ENCODE measurements around the gene OR4M1.
"Not testable (repeated sequence)": the region's sequence is repeated elsewhere in the genome, so short reads cannot be mapped to it uniquely, and the experiment has no call there.

OR4M1 gene, protein sequence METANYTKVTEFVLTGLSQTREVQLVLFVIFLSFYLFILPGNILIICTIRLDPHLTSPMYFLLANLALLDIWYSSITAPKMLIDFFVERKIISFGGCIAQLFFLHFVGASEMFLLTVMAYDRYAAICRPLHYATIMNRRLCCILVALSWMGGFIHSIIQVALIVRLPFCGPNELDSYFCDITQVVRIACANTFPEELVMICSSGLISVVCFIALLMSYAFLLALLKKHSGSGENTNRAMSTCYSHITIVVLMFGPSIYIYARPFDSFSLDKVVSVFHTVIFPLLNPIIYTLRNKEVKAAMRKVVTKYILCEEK

DNA sequence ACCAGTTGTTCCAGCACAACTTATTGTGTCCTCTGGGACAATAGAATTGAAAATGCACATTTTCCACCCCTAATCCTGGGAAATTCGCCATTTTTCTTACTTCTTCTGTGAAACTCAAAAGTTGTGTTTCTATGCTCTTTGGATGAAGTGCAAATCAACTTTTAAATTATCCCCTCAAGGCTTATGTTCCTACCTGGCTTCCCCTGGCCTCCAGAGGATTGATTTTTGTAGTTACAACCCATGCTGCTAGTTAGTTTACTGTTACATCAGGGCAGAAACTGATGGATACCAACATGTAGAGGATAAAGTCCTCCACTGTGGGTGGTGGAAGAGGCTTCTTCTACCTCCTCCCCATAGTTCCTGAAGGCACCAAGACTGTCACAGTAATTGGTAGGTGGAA is at the start of gene OR4M1:
Gene OR4M1 (plus strand): TSS at position 301 of the 400 bp plus-strand sequence. CDS start 6,819 bp downstream, outside the sequence.
- not testable (repeated sequence) for DNase-seq

DNA sequence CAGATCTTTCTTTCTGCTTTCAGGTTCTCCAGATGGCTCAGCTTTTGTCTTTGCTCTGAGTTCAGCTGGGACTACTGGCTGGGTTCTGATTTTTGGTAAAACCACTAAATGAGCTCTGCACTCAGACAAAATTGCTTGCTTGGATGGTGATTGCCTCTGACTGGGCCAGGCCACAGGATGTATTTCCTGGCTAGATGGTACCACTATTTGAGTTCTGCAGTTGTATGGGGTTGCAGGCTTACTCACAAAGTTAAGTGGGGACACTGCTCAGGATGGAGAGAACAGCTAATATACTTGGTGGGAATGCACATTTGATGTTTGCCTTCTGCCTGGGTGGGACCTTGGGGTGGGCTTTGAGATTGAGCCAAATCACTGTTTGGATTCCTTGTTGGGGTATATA is 43.9 kb upstream of the OR4M1 start:
- DNase-seq = no peak

DNA sequence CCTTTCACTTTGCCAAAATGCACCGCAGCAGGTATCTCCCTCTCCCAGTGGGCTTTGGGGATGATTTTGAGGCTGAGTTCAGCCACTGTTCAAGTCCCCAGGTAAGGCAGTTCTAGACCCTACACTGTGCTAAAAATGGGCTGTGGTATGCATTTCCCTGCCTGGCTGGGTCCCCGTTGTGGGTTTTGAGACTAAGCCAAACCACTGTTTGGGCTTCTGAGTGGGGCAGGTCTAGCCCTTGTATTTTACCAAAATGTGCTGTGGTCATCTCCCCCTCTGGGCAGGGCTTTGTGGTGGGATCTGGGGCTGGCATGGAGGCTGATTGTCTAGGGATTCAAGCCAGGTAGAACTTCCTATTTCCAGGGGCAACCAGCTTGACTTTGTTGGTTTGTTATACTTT is 43.5 kb upstream of the OR4M1 start:
- no peak for DNase-seq

DNA sequence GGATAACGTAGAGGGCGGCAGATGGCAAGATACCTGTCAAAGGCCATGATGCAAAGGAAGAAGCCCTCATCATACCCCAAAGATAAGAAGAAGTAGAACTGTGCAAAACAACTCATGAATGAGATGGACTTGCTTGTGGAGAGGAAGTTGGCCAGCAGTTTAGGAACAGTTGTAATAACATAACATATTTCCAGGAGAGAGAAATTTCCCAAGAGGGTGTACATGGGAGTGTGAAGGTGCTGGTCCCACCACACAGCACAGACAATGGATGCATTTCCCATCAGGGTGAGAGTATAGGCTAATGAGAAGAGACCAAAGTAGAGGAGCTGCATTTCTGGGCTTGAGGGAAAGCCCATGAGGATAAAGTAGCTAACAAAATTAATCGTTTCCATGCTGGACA is 39.4 kb upstream of the OR4M1 start:
- not testable (repeated sequence) for DNase-seq

DNA sequence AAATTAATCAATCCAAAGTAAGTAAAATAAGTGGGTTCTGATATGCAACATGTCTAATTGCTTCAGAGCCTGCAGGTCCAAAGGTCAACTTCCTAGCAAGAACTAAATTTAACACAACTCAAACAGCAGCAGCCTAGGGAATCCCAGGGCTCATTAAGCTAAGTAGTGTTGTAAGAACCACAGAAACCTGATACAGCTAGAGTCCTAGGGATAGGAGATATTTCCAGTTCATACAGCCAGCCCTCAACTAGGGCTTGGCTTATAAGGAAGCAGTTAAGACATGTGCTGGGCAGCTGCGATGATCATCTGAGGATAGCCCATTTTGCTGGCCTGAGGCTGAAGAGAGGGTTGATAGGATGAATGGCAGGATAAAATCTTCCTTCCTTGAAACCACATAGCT is 30.0 kb upstream of the OR4M1 start, which contains the start of gene OR4Q3:
Gene OR4Q3 (plus strand): TSS at position 316 of the 400 bp plus-strand sequence.
- no peak for DNase-seq

DNA sequence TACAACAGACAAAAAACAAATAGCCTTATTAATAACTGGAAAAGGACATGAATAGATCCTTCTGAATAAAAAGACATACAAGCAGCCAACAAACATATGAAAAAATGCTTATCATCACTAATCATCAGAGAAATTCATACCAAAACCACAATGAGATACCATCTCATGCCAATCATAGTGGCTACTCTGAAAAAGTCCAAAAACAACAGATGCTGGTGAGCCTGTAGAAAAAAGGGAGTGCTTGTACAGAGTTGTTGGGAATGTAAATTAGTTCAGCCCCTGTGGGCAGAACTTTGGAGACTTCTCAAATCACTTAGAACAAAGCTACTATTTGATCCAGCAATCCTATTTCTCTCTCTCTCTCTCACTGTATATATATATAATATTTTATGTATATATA is 21.0 kb upstream of the OR4M1 start:
- not testable (repeated sequence) for DNase-seq

DNA sequence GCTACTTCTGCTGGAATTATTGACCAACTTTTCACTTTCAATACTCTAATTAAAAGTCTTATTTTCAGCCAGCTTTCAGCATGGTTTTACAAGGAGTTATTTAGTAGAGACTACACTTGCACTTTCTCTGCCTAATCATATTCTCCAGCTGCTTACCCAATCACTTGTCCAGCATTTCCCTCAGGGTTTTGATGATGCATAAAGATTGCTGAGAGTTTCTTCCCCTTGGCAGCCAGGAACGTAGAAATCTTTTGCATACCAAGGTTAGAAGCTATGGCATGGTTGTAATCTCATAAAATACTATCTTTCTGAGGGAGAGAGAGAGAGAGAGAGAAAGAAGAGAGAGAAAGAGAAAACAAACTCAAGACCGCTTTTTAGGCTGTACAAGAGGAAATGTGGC is 19.1 kb upstream of the OR4M1 start:
- DNase-seq = no peak

DNA sequence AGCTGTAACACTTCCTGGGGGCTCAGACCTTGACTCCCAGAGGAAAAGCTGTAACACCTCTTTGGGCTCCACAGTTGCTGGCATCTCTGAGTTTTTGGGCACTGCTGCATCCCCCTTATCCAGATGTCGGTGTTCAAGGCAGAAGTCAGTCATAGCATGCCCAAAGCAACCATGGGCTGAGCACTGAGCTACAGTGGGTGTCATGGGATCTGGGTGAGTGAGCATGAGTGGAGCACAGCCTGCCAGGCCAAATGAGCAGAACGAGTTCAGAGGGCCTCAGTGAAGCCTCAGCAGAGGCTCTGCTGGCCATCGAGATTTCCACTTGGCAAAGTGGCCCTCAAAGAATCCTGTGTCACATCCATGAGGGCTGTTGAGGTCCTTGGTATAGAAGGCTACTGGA is 1.8 kb upstream of the OR4M1 start:
- not testable (repeated sequence) for DNase-seq

DNA sequence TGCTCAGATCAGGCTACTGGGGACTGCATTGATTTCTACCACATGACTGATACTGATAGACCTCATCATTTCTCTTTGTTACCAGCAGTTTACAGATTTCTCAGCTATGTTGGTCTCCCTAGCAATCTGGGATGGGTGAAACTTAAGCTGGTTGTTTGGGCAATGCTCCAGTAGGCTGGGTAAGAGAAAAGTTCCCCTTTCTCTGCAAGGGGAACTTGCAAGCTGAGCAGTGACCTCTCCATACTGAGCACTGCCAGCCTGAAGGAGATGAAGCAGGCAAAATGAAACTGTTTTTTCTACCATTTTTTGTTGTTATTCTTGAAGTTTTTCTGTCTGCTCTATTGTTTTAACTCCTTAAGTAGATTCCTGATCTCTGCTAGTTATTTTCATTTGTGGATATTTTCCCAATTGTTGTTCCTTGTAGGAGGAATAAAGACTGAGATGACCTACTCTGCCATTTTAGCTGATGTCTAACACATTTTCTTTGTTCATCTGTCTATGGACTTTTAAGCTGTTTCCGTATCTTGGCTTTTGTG is 1.3 kb upstream of the OR4M1 start:
- DNase-seq = no peak

DNA sequence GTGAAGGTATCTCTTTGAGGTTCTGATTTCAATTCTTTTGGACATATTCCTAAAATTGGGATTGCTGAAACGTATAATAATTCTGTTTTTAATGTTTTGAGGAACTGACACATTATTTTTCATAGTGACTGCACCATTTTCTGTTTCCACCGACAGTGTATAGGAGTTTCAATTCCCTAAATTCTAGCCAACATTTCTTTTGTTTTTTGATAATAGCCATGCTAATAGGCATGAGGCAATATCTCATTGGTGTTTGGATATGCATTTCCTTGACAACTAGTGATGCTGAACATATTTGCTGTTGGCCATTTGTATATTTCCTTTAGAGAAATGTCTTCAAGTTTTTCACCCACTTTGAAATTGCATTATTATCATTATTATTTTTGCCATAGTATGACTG is 850 bp upstream of the OR4M1 start:
- not testable (repeated sequence) for DNase-seq

DNA sequence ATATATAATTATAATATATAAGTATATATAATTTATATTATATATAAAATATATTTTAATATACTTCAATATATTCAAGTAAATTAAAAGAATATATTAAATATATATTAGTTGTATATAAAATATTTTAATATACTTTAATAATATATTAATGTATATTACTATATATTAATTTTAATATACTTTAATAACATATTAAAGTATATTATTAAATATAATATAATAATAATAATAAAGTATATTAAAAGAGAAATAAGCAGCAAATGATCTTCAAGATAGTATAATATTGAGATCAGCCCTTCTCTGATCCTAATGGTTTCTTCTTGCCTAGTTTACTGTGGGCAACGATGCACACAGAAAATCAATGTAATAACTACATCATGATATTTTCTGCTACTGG is 2.3 kb downstream of the OR4M1 start:
- no peak for DNase-seq

DNA sequence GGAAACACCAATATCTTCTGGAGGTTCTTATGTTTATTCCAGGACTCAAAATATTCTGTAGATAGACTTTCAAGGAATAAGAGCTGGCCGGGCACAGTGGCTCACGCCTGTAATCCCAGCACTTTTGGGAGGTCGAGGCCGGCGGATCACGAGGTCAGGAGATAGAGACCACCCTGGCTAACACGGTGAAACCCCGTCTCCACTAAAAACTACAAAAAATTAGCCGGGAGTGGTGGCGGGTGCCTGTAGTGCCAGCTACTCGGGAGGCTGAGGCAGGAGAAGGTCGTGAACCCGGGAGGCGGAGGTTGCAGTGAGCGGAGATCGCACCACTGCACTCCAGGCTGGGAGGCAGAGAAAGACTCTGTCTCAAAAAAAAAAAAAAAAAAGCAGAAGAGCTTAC is 12.5 kb downstream of the OR4M1 start:
- not testable (repeated sequence) for DNase-seq

DNA sequence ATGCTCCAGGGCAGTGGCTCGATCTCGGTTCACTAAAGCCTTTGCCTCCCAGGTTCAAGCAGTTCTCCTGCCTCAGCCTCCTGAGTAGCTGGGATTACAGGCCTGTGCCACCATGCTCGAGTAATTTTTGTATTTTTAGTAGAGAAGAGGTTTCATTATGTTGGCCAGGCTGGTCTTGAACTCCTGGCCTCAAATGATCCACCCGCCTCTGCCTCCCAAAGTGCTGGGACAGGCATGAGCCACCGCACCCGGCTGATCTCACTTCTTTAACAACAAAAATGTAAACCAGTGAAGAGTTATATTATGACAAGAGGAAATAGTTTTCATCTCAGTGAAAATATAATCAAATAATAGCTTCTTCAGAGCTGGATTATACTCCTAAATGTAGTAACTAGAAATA is 14.0 kb downstream of the OR4M1 start:
- not testable (repeated sequence) for DNase-seq

DNA sequence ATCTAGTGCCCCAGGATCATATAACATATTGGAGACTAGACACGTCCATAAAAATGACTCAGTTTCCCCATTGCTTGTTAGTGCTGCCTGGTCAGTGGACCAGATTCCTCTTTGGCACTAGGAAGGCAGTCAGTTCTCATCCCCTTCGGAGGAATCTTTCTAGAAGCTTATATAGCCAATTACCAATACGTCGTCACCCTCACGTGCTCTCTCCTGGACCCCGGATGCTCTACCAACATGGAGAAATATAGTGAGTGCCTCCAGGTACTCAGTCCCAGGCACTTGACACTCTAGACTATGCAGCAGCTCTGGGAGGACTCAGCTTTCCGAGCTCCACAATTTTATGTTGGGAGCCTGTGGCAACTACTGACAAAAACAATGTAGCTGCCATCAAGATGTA is 14.8 kb downstream of the OR4M1 start:
- DNase-seq = not testable (repeated sequence)

DNA sequence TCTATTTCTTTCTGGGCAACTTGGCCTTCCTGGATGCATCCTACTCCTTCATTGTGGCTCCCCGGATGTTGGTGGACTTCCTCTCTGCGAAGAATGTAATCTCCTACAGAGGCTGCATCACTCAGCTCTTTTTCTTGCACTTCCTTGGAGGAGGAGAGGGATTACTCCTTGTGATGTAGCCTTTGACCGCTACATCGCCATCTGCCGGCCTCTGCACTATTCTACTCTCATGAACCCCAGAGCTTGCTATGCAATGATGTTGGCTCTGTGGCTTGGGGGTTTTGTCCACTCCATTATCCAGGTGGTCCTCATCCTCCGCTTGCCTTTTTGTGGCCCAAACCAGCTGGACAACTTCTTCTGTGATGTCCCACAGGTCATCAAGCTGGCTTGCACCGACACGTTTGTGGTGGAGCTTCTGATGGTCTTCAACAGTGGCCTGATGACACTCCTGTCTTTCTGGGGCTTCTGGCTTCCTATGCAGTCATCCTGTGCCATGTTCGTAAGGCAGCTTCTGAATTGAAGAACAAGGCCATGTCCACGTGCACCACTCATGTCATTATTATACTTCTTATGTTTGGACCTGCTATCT is 23.3 kb downstream of the OR4M1 start:
- DNase-seq = not testable (repeated sequence)

DNA sequence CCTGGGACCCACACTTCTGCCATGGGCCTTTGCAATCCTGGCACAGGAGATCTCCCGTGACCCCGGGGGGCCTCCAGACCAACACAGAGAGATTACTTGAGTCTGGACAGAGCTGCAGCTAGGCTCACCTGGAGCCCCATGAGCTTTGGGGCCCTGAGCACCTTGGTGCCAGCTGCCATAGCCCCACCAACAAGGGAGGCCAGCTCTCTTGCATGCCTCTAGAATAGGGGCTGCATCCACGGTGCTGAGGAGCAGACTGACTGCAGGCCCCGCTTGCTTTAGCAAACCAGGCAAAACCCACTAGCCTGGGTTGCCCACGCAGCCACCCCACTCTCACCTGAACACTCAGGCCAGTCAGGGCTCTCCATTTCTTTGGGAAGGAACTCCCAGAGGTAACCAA is 26.6 kb downstream of the OR4M1 start:
- DNase-seq = no peak

DNA sequence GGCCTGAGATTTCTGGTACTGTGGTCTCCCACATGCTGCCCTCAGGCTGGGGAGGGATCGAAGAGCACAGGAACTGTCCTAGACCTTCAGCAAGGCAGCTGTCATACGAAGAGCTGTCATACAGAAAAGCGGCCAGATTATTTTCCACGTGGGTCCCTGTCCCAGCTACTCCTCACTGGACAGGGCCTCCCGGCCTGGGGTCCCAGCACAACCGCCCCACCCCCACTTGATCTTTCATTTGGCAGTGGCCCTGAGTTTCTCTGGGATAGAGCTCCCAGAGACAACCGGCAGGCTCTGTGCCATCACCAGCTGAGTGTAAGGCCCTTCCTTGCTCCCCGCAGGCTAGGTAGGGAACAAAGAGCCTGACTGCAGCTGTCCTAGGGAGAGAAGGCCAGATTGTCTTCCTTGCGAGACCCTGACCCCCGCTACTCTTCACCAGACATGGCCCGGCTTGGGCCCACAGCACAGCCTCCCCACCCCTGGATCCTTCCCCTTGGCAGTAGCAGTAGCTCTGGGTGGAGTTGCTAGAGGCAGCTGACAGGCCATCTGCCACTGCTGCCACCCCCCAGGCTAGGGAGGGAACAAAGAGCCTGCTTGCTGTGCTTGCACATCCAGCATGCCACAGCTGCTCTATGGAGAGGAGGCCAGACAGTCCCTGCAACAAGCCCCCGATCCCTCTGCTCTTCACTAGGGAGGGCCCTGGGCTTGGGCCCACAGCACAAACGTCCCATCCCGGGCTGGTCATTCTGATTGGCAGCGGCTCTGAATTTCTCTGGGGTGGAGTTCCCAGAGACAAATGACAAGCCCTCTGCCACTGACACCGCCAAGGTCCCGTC is 27.2 kb downstream of the OR4M1 start:
- DNase-seq = peak; percentile 97

DNA sequence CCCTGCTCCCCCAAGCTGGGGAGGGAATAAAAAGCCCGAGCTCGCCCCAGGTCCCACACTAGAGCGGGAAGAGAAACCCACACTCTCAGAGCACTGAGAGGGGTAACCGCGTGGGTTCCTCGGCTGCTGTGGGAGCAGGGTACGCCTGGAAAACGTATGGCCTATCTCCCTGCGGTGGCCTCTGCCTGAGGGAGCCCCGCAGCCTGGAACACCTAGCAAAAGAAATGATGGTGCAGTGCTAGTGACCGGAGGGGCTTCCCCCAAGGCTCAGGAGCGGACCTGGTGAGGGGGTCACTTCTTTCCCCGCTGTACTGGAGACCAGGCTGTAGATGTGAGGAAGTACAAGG is 27.8 kb downstream of the OR4M1 start:
- DNase-seq = no peak

DNA sequence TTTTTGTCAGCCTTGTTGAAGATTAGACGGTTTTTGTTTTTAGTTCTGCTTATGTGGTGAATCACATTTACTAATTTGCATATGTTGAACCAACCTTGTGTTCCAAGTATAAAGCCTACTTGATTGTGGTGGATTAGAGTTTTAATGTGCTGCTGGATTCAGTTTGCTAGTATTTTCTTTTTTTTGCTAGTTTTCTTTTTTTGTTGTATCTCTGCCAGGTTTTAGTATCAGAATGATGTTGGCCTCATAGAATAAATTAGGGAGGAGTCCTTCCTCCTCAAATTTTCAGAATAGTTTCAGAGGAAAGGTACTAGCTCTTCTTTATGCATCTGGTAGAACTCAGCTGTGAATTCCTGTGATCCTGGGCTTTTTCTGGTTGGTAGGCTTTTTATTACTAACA is 30.2 kb downstream of the OR4M1 start, which contains the start of gene OR4N2:
Gene OR4N2 (plus strand): TSS at position 301 of the 400 bp plus-strand sequence. CDS start 23,679 bp downstream, outside the sequence.
- not testable (repeated sequence) for DNase-seq

DNA sequence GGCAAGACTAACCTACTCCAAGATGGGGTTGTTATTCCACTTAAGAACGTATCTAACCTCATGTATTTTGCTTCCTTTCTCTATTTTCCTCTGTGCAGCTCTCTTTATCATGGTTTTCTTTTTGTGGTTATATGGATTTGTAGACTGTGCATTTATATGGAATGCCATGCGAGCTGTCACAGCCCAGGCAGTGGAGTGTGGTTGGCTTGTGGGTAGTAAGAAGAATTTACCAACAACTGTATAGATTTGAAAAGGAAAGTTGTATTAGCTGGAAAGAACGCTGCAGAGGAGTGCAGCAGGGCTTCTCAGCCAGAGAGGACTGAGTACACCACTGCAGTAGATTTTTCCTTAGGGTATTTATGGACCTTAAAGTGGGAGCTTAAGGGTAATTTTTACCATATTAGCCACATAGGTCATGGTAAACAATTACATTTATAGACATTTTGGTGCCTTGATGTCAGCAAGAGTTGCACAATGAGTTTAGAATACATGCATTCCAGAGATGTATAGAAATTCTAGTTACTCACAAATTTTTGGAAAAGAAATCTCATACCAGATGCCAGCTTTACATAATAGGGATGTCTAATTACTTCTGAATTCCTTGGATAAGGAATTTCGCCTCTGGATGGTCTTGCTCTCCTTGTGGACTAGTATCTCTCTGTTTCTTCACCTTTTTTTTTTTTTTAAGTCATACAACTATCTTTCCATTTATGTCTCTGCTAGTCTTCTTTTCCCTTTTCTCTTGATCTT is 40.0 kb downstream of the OR4M1 start:
- not testable (repeated sequence) for DNase-seq

DNA sequence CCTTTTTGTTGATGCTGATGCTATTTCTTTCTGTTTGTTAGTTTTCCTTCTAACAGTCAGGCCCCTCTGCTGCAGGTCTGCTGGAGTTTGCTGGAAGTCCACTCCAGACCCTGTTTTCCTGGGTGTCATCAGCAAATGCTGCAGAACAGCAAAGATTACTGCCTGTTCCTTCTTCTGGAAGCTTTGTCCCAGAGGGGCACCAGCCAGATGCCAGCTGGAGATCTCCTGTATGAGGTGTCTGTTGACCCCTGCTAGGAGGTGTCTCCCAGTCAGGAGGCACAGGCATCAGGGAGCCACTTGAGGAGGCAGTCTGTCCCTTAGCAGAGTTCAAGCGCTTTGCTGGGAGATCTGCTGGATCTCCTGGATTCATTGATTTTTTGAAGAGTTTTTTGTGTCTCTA is 46.6 kb downstream of the OR4M1 start:
- DNase-seq = not testable (repeated sequence)

DNA sequence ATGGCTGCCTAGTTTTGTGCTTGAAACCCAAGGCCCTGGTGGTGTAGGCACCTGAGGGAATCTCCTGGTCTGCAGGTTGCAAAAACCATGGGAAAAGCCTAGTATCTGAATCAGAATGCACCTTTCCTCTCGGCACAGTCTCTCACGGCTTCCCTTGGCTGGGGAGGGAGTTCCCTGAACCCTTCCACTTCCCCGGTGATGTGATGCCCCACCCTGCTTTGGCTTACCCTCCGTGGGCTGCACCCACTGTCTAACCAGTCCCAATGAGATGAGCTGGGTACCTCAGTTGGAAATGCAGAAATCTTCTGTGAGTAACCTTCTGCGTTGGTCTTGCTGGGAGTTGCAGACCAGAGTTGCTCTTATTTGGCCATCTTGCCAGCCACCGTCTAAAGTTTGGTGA is 47.7 kb downstream of the OR4M1 start:
- not testable (repeated sequence) for DNase-seq

DNA sequence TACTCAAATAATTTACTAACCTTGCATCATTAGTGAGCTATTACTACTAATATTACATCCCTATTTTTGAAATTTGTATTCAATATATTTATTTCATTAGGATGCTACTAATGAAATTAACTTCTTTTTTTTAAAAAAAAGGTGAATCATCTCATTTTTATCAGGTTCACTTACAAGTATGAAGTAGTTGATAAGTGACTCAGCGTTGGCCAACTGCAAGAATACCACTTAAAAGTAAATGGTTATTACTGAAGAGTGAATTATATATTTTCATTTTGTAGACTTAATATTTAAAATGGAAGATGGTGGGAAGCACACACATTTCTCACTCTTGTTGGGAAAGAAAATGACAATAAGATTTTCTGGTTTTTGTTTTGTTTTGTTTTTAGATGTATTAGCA is 49.9 kb downstream of the OR4M1 start:
- DNase-seq = no peak

Measured in NCI-H1694 (cell line).